ENCODE measurements around the gene PHACTR3. TPM values are rescaled to one million over a fixed set of nuclear protein-coding genes. Genes with fewer than 3 reads are reported as not detected.

The PHACTR3 gene
- polyA plus RNA-seq, 4 donors = 2.4 to 13.6 (median 11.2) TPM

DNA sequence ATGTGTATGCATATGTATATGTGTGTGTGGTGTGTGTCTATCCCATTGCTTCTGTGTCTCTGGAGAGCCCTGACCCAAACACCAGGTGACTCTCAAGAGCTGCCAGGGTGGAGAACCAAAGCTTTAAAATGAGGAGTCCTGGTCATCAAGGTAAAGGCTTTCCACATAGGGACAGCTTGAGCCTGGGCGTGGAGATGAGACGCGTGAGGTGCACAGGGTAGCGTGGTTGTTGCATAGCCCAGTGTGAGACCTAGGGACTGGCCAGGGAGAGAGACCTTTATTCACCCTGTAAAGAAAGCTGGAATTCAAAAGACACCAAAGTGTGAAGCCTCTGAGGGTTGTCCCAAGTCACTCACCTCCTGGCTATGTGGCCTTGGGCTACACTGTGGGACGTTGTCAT is 180.0 kb downstream of the PHACTR3 start:
- no peak for DNase-seq (ENCODE audit: low read depth in 4 of 4, low spot score in 3 of 4)

DNA sequence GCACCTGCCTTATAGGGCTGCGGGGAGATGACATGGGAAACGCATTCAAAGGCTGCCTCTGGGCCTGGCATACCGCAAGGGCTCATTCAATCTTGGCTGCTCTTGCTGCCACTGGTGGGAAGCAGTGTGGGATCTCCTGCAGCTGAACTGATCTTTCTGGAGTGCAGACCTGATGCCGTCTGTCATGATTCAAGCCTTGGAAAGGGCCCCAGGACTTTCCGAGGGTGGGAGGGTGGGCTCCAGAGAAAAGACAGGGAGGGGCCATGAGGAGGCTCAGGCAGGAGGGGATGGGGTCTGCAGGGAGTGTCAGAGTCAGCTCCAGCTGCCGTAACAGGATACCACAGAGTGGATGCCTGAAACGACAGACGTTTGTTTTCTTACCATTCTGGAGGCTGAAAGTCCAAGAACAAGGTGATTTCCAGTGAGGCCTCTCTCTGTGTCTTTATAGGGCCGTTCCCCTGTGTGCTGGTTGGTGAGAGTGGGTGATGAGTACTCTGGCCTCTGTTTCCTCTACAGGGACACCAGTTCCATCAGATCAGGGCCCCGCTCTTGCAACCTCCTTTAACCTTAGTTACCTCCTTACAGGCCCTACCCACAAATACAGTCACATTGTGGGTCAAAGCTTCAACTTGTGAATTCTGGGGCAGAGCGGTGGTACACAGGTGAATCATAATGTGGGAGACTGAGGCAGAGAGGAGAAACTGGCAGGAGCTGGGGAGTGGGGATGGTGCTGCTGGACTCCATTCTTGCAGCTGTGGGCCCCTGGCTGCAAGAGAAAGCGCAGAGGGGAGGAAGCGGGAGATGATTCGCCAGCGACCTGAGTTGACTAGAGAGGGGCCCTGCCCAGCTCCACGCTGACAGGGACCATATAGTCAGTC is 180.7 kb downstream of the PHACTR3 start:
- no peak for DNase-seq (ENCODE audit: low read depth in 4 of 4, low spot score in 3 of 4)

DNA sequence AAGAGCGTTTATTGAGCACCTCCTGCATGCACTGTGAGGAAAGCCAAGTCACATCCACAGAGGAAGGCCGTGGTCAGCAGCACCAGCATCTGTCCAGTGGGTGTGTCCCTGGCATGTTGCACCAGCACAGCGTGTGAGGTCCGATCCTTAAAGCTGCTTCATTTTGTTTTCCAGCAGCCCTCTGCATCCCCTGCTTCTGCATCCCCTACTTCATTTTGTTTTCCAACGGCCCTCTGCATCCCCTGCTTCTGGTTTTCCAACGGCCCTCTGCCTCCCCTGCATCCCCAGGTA is 181.3 kb downstream of the PHACTR3 start:
- DNase-seq (ENCODE audit: low read depth in 4 of 4, low spot score in 3 of 4) = no peak

DNA sequence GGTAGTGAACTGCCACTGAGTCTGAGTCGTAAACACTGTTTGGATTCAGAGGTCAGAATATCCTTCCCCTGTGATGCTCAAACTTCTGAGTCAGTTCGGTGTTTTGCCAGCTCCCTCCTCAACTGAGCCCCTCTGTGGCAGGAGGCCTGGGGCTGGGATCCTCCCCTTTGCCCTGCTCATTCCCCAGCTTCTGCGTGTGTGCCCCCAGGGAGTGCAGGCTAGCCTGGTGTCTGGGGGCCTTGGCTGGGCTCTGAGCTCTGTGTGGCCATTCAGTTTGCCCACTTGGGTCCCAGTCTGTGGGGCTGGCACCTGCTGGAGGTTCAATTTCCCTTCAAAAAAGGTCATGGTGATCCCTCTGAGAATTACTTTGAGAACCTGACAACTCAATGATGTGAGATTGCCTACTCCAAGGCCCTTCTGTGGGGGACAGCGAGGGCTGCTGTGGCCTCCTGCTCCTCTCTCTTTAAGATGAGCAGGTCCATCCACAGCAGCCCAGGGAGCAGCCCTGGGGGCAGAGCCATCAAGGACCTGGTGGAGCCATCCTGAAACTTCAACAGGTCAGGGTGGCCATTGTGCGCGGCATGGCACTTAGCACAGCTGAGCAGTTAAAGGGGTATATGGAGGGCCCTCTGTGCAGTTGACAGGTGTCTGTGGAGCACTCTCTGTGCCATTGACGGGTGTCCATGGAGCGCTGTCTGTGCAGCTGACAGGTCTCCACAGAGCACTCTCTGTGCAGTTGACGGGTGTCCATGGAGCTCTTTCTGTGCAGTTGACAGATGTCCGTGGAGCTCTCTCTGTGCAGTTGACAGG is 181.9 kb downstream of the PHACTR3 start:
- no peak for DNase-seq (ENCODE audit: low read depth in 4 of 4, low spot score in 3 of 4)

DNA sequence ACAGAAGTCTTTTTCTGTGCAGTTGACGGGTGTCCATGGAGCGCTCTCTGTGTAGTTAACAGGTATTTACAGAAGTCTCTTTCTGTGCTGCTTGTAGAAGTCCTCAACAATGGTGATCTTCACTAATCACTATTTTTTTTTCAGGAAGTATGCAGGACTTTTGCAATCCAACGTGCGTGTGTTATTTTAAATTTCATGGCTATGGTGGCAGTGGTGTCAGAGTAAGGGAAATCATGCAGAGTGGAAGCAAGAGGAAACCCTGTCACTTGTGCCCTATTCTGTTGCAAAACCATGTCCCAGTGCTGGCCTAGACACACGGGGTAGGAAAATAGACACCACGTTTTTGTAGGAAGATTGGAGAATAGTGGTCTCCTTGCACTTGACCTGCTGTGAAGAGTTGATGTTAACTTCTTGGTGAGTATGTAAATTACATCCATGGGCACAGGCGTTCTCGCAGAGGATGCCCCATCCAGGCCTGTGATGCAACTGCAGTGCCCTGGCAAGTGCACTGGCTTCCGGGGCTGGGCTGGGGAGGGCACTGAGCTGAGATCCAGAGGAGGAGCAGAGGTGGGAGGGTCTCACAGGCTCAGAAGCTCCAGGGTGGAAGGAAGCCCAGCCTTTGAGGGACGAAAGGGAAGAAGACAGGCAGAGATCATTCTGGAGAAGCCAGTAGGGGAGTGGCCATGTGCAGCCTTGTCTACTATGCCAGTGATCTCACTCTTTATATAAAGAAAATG is 182.6 kb downstream of the PHACTR3 start:
- DNase-seq (ENCODE audit: low read depth in 4 of 4, low spot score in 3 of 4) = no peak

DNA sequence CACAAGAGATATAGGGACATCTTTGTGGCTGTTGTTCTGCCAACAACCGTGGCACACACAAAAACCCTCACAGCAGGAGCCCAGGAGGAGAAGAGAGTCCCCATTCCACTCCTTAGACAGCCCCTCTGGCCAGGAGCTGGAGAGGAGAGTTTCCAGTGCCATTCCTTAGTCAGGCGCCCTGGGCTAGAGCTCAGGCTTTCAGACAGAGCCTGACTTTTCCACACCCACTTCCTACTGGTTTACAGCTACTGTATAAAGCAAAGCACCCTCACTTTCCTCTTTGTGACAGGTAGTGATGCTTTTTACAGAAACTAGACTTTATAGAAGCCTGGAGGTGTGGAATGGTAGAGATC is 183.2 kb downstream of the PHACTR3 start:
- DNase-seq (ENCODE audit: low read depth in 4 of 4, low spot score in 3 of 4) = no peak

DNA sequence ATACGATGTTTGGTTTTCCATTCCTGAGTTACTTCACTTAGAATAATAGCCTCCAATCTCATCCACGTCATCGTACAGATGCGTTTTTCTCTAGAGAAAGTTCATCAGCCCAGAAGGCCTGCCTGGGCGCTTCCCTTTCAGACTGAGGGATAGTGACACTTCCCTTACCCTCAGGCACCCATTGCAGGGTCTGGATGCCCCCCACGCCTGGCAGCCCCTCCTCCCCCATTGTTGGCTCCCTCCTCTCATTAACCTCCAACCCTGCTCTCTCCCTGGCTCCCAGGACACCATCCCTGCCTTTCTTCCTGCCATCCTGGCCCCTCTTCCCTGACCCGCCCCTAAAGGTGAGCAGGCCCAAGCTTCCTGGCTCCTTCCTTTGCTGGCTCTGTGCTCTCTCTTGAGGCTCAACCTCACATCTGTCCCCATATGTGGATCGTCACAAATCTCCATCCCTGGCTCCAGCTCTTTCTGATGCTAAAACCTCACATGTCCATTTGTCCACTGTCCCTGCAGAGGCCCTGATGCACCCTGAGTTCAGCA is 183.9 kb downstream of the PHACTR3 start:
- DNase-seq (ENCODE audit: low read depth in 4 of 4, low spot score in 3 of 4) = no peak

DNA sequence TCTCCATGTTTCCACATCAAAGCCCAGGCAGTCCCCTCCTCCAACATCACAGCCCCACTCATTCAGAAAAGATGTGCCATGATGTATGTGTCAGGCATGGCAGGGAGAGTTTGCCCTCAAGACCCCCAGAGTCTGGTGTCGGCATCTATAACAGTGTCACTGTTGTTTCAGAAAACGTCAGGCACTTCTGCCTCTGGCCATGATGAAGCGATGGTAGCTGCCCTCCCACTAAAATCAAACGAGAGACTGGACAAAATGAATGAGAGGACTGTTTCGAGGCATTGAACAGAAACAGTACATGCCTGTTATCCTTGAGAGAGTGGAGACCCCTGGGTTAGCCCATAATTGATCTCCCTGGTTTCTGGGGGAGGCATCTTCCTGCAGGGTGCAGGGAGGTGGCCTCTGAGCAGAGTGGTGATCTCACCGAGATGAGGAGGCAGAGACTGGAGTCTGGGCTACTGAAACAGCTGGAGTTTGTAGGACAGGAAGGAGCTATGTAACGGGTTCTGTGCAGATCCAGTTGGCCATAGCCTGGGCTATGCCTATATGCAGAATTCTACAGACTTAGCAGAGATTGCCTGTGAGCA is 184.6 kb downstream of the PHACTR3 start:
- no peak for DNase-seq (ENCODE audit: low read depth in 4 of 4, low spot score in 3 of 4)

DNA sequence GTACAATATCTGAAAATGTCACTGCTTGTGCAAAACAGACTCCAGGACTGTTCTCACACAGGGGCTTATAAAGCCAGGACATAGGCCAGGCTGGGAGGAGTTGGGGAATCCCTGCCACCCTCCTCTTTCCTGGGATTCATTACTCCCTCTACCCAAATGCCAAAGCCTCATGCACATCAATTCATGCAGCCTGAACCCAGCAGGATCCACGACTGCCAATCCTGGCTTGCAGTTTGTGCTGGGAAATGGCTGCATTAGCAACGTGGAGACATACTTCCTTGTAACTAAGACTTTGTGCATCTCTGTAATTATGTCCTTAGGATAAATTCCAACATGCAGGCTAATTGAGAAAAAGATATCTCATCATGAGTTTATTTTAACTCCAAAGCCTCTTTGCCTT is 185.3 kb downstream of the PHACTR3 start:
- DNase-seq (ENCODE audit: low read depth in 4 of 4, low spot score in 3 of 4) = no peak

DNA sequence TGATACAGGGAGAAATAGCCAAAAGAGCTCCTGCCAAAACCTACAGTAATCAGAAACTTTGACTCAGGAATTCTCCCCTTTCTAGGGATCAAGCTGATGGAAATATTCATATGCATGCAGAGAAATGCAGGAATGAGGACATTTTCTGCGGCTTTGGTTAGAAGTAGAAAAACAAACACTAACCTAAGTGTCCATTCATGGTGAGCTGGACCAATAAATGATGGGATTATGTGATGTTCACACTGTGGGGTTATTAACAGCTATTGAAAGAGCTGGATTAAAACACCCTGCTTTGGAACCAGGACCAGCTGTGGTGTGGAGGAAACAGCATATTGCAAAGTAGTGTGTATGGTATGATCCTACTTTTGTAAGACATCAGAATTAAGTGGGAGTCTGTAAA is 186.0 kb downstream of the PHACTR3 start:
- DNase-seq (ENCODE audit: low read depth in 4 of 4, low spot score in 3 of 4) = no peak

DNA sequence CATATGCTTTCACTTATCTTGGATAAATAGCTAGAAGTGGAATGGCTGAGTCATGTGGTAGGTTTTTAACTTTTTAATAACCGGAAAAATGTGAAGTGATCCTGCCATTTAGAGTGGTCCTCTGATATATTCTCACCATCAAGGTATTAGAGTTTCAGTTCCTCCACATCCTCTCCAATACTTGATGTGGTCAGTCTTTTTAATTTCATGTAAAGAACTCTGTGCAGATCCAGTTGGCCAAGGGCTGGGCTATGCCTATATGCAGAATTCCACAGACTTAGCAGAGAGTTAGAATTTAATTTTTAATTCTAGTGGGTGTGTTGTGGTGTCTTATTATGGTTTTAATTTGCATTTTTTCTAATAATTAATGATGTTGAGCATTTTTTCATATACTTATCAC is 188.0 kb downstream of the PHACTR3 start:
- DNase-seq (ENCODE audit: low read depth in 4 of 4, low spot score in 3 of 4) = no peak

DNA sequence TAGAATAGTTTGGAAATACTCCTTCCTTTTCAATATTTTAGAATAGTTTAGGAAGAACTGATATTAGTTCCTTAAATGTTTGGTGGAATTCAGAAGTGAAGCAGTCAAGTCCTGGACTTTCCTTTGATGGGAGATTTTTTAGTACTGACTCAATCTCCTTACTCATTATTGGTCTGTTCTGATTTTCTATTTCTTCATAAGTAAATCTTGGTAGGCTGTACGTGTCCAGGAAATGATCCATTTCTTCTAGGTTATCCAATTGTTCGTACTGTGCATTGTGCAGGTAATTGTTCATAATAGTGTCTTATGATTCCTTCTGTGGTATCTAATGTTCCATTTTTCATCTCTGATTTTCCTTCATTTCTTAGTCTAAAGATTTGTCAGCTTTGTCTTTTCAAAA is 190.2 kb downstream of the PHACTR3 start:
- DNase-seq (ENCODE audit: low read depth in 4 of 4, low spot score in 3 of 4) = no peak

DNA sequence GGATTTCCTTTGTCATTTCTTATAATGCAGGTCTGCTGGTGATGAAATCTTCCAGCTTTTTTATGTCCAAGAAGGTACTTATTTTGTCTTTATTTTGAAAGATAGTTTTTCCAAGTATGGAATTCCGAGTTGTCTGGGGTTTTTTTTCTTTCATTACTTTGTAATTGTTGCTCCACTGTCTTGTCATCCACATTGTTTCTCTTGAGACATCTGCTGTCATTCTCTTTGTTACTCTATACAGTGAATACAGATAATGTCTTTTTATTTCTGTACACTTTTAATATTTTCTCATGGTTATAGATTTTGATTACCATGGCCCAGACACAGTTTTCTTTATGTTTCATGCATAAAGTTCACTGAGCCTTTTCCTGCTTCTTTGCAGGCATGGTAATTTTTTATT is 196.0 kb downstream of the PHACTR3 start:
- DNase-seq (ENCODE audit: low read depth in 4 of 4, low spot score in 3 of 4) = no peak

DNA sequence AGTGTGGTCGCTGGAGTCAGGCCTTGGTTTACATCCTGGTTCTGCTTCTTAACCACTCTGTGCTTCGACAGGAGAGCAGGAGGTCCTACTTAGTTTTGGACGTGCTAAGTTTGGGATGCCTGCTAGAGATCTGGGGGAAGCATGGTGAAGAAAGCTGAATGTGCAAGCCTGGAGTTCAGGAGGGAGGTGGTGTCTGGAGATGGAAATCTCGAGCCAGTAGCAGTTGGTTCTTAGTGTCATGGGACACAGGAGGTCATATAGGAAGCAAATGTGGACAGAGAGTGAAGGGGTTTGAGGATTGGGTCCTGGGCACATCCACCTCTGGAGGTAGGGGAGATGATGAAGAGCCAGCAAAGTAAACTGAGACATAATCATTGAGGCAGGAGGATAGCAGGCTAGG is 197.7 kb downstream of the PHACTR3 start:
- no peak for DNase-seq (ENCODE audit: low read depth in 4 of 4, low spot score in 3 of 4)

DNA sequence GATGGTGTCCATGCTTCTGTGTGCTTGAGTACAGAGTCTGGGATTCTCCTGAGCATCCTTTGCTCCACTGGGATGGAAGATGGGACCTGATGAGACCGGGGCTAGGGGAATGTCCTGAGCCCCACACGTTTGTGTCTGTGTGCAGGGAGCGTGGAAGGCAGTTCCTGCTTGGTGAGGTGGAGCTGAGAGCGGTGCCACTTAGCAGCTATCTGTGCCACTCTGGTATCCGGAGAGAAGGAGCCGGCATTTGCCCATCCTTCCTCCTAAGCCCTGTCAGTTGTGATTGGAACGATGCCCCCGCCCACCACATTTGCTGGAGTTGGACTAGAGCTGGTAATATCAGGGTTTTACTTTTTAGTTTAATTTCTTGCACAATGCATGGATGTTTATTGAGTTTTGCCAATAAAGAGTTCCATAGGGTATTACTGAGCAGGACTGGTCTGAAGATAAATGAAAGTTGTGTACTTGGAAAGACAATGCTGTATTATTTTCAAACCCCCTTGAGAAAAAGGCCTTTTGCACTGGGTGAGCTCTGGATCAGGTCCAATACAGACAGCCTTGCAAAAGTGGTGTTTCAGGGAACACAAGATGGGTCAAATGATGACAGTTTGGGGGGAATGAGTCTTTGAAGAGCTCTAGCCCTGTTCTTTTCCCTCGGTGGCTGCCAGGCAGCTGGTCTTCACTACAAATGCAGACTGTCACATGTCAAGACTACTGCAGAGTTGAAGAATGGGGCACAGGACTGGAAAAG is 198.3 kb downstream of the PHACTR3 start:
- DNase-seq (ENCODE audit: low read depth in 4 of 4, low spot score in 3 of 4) = no peak

DNA sequence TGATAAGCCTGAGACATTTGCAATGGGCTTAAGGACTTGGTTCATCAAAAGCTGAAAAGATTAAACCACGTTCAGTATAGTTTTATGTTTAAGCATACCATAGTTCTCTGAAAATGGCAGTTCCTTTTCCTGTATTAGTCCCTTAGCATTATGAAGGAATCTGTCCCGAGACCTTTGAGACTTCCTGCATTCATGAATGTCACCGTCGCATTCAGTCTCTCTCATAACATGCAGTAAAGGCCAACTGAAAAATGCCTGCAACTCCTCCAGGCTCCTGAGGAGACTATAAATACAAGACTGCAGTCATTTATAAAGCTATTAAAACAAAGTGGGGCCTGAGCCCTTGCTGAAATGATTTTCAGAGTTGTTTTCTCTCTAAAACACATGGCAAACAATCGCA is 200.0 kb downstream of the PHACTR3 start:
- DNase-seq (ENCODE audit: low read depth in 4 of 4, low spot score in 3 of 4) = no peak

DNA sequence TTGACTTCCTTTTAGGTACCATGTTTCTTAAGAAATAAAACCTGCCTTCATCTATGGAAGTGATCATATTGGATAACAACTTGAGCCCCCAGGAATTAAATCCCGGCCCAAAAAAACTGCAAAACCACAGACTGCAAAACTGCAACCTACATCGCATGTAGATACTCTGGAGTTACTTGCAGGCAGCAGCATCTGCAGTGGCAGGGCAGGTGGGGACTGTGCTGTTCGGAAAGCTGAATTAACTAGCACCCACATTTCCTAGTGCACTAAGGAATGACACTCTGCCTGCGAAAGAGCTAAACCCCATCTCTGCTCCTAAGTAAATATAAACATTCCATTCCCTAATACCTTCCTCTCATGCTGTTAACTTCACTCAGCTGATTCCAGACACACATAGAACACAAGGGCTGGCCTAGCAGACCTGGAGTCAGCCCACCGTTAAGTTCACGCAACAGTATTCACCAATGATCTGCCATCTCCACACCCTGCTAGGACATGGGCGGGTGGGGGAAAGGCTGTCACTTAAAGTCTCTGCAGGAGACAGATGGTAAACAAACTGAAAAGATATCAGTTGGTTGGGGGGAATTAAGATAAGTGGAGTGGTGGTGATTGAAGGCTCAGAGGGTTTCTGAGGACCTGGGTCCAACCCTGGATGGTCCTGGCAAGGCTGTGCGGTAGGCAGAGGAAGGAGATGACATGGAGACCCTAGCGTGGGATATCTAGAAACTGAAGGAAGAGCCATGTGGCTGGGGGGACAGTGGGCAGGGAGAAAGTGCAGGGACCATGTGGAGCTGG is 200.7 kb downstream of the PHACTR3 start:
- no peak for DNase-seq (ENCODE audit: low read depth in 4 of 4, low spot score in 3 of 4)

DNA sequence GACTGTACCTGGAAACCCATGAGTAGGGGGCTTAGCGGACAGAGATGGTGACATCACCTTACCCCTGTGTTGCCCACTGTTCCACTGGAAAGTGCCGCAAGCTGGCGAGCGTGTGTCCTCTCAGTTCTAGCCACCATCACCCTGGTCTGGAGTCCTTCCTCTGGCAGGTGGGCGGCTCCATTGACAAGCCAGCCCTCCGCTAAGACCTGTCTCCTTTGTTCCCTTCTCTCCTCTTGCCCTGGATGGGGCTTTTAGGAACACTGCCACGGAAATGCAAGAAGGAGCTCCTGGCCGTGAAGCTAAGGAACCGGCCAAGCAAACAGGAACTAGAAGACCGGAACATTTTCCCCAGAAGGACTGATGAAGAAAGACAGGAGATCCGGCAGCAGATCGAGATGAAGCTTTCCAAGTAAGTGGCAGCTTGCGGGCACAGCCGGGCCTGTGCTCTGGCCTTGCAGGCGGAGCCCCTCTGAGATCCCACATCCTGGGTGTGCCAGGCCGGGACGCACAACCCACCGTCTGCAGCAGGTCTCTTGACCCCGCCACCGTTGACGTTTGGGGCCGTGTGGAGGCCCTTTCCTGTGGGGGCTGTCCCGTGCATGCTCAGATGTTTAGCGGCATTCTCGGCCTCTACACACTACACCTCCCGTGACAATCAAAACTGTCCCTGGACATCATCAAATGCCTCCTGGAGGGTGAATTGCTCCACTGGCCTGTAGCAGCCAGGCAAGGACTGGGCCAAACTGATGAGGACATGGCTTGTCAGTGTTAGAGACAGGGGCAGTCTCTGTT is 201.6 kb downstream of the PHACTR3 start:
- DNase-seq (ENCODE audit: low read depth in 4 of 4, low spot score in 3 of 4) = no peak

DNA sequence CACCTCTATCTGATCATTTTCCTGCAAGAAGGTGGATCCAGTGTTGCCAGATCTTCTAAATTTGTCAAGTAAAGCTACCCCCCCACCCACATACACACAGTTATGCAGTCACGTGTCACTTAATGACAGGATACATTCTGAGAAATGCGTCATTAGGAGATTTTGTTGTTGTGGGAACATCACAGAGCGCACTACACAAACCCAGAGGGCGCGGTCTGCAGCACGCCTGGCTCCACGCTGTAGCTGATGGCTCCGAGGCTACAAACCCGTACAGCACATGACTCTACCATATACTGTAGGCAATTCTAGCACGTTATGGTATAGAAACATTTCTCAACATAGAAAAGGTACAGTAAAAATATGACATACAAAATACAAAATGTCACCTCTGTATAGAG is 202.2 kb downstream of the PHACTR3 start:
- no peak for DNase-seq (ENCODE audit: low read depth in 4 of 4, low spot score in 3 of 4)
